SK-N-SH (cell line): ENCODE data around the gene PLXND1. TPM values are rescaled to one million over a fixed set of nuclear protein-coding genes. Genes with fewer than 3 reads are reported as not detected.

Experiments
- CTCF ChIA-PET: fragments of 300-600, 350-600 bp; formaldehyde crosslinking; extraction: SDS; loops from one replicate; lab custom pipeline; 2021; lab: Yijun Ruan, JAX
- POLR2A ChIA-PET: fragments of 350-600 bp; sonication (Branson Sonifier 250); formaldehyde crosslinking; extraction: SDS; loops from one replicate; lab custom pipeline; 2020; ENCODE audit warnings: antibody characterized with exemption, inconsistent platforms; lab: Yijun Ruan, JAX
- DNase-seq: peaks from one replicate; pipeline ENCODE4 v3.0.0; 2012
- H2AFZ ChIP-seq: fragments of 200-600 bp; sonication (generic); 2 replicates; pipeline ENCODE4 v1.8.1; 2016; ENCODE audit warnings: antibody characterized with exemption, mild to moderate bottlenecking, low read depth
- H3F3A ChIP-seq: fragments of 200-600 bp; sonication (generic); replicated peaks from 2 replicates; pipeline ENCODE3; 2016; ENCODE audit warnings: antibody characterized with exemption, mild to moderate bottlenecking; ENCODE audit not compliant: insufficient read depth
- H3K27ac ChIP-seq, 2 experiments: fragments of 200-500 bp in 1 of 2; fragments of 200-600 bp in 1 of 2; sonication (Bioruptor generic) in 1 of 2; sonication (generic), shearing (Covaris generic) in 1 of 2; 2 replicates each; pipeline versions ENCODE4 v1.5.1 to v1.6.1; 2014 to 2016; ENCODE audit warnings: low read depth in 2 of 2, inconsistent platforms in 1 of 2, low read length in 1 of 2, mild to moderate bottlenecking in 1 of 2, mixed read lengths in 1 of 2
- H3K27me3 ChIP-seq: fragments of 200-600 bp; sonication (generic), shearing (Covaris generic); 2 replicates; pipeline ENCODE4 v1.6.1; 2016; ENCODE audit warnings: mixed run types; ENCODE audit not compliant: insufficient read depth
- H3K36me3 ChIP-seq, 2 experiments: fragments of 200-500 bp in 1 of 2; fragments of 200-600 bp in 1 of 2; sonication (Bioruptor generic) in 1 of 2; sonication (generic) in 1 of 2; replicated peaks in 1 of 2; 2 replicates each; pipeline versions ENCODE3 to v1.5.1; 2014 to 2016; ENCODE audit warnings: low read length in 1 of 2, mild to moderate bottlenecking in 1 of 2; ENCODE audit not compliant: insufficient read depth in 2 of 2, control insufficient read depth in 1 of 2
- H3K4me1 ChIP-seq, 2 experiments: fragments of 200-500 bp in 1 of 2; fragments of 200-600 bp in 1 of 2; sonication (Bioruptor generic) in 1 of 2; sonication (generic), shearing (Covaris generic) in 1 of 2; 2 replicates each; pipeline versions ENCODE4 v1.5.1 to v1.6.1; 2014 to 2016; ENCODE audit warnings: low read depth in 1 of 2, low read length in 1 of 2, mixed run types in 1 of 2; ENCODE audit not compliant: insufficient read depth in 2 of 2, control insufficient read depth in 1 of 2
- H3K4me2 ChIP-seq: fragments of 200-600 bp; sonication (generic), shearing (Covaris generic); 2 replicates; pipeline ENCODE4 v1.6.1; 2017; ENCODE audit warnings: mixed run types
- H3K4me3 ChIP-seq, 2 experiments: fragments of 200-500 bp in 1 of 2; fragments of 200-600 bp in 1 of 2; sonication (Bioruptor generic) in 1 of 2; sonication (generic), shearing (Covaris generic) in 1 of 2; 2 replicates each; pipeline versions ENCODE4 v1.5.1 to v1.8.1; 2014 to 2016; ENCODE audit warnings: low read depth in 2 of 2, inconsistent platforms in 1 of 2, low read length in 1 of 2, mild to moderate bottlenecking in 1 of 2, mixed read lengths in 1 of 2, moderate library complexity in 1 of 2
- H3K79me2 ChIP-seq: fragments of 200-600 bp; sonication (generic); 2 replicates; pipeline ENCODE4 v1.8.1; 2017; ENCODE audit warnings: mild to moderate bottlenecking; ENCODE audit not compliant: insufficient read depth
- H3K9ac ChIP-seq: fragments of 200-600 bp; sonication (generic); 2 replicates; pipeline ENCODE4 v1.6.1; 2017; ENCODE audit warnings: mixed run types
- H3K9me2 ChIP-seq: fragments of 200-600 bp; sonication (generic); 2 replicates; pipeline ENCODE4 v1.6.1; 2017; ENCODE audit warnings: mixed run types
- H3K9me3 ChIP-seq: fragments of 200-600 bp; sonication (generic); 2 replicates; pipeline ENCODE4 v1.6.1; 2017; ENCODE audit warnings: mixed run types, mild to moderate bottlenecking, moderate library complexity
- H4K20me1 ChIP-seq: fragments of 200-600 bp; sonication (generic); 2 replicates; pipeline ENCODE4 v1.6.1; 2017; ENCODE audit warnings: mild to moderate bottlenecking, mixed run types; ENCODE audit not compliant: insufficient read depth
- GATA2 ChIP-seq: sonication (generic); formaldehyde crosslinking; IDR thresholded peaks from 2 replicates; pipeline ENCODE4 v1.5.0; 2020; ENCODE audit warnings: mild to moderate bottlenecking, missing genetic modification reagents
- MXI1 ChIP-seq: IDR thresholded peaks from 2 replicates; pipeline ENCODE4 v1.6.1; 2012; ENCODE audit warnings: mild to moderate bottlenecking, low read depth, low read length, improper control_type of control experiment
- POLR2AphosphoS5 ChIP-seq: IDR thresholded peaks from 2 replicates; pipeline ENCODE4 v1.6.1; 2012; ENCODE audit warnings: low read depth, low read length
- RFX5 ChIP-seq: IDR thresholded peaks from 2 replicates; pipeline ENCODE4 v1.6.1; 2012; ENCODE audit warnings: mild to moderate bottlenecking, improper control_type of control experiment, low read length
- SMC3 ChIP-seq: IDR thresholded peaks from 2 replicates; pipeline ENCODE4 v1.6.1; 2012; ENCODE audit warnings: low read depth, low read length, improper control_type of control experiment
- YY1 ChIP-seq: IDR thresholded peaks from 2 replicates; pipeline ENCODE4 v1.4.0; 2012; ENCODE audit warnings: low read depth, mild to moderate bottlenecking
- WGBS: methylation state at CpG from one replicate; pipeline ENCODE4 v1.1.6; 2017; ENCODE audit warnings: low lambda C conversion rate; 5-methylcytosine and 5-hydroxymethylcytosine counted together
- polyA plus RNA-seq, 3 experiments: library from polyadenylated mRNA; depleted of rRNA; stranded (reverse); fragments of >200 nt; gene quantifications; 2 replicates each; pipeline ENCODE4 v1.2.3, GENCODE V29; 2012
- TF ChIP-seq, protein P1 (sequence below): IDR thresholded peaks from 2 replicates; pipeline ENCODE4 v1.6.1; 2012; ENCODE audit warnings: mild to moderate bottlenecking, low read depth, low read length, moderate library complexity
- TF ChIP-seq, protein P2 (sequence below): IDR thresholded peaks from 2 replicates; pipeline ENCODE4; 2012
- TF ChIP-seq, protein P3 (sequence below): IDR thresholded peaks from 2 replicates; pipeline ENCODE4 v1.4.0; 2012; ENCODE audit warnings: low read depth
- TF ChIP-seq, protein P4 (sequence below): fragments of 150-350 bp; IDR thresholded peaks from 2 replicates; pipeline ENCODE4 v1.6.1; 2017; ENCODE audit warnings: antibody characterized with exemption, low read length, low read depth, borderline replicate concordance

The PLXND1 gene
- polyA plus RNA-seq, 1 of the 3 experiments (the other 2 are of a cell fraction) = 53.5 TPM

DNA sequence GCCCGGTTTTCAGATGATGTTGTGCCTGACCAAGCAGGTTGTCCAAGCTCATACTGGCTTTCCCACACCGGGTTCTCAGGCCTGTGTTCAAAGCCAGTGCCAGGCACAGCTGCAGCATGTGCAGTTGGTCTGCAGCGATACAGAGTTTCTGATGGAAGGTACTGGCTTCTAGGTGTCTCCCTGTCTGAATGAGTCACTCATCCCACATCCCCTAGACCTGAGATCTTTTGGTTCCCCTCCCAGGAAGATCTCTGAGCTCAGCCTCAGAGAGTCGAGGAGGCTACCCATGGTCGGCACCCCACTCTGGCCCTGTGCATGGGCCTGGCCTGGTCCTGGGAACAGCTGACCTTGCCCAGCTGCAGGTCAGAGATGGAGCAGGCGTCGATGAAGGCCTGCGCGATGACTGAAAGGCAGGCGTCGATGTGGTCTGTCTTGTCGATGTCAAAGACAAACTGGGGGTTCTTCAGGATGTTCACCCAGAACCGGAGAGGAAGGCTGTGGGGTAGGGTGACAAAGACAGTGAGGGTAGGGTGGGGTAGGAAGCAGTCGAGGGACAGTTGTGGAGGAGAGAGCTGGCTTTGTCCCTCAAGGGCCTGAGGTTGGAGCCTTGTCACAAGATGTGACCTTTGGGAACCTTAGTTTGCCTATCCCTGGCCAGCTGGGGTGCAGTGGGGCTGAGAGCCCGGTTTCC is 48.2 kb downstream of the PLXND1 start (continued):
- TF ChIP-seq POLR2AphosphoS5 = no peak
- TF ChIP-seq, protein P1, sequence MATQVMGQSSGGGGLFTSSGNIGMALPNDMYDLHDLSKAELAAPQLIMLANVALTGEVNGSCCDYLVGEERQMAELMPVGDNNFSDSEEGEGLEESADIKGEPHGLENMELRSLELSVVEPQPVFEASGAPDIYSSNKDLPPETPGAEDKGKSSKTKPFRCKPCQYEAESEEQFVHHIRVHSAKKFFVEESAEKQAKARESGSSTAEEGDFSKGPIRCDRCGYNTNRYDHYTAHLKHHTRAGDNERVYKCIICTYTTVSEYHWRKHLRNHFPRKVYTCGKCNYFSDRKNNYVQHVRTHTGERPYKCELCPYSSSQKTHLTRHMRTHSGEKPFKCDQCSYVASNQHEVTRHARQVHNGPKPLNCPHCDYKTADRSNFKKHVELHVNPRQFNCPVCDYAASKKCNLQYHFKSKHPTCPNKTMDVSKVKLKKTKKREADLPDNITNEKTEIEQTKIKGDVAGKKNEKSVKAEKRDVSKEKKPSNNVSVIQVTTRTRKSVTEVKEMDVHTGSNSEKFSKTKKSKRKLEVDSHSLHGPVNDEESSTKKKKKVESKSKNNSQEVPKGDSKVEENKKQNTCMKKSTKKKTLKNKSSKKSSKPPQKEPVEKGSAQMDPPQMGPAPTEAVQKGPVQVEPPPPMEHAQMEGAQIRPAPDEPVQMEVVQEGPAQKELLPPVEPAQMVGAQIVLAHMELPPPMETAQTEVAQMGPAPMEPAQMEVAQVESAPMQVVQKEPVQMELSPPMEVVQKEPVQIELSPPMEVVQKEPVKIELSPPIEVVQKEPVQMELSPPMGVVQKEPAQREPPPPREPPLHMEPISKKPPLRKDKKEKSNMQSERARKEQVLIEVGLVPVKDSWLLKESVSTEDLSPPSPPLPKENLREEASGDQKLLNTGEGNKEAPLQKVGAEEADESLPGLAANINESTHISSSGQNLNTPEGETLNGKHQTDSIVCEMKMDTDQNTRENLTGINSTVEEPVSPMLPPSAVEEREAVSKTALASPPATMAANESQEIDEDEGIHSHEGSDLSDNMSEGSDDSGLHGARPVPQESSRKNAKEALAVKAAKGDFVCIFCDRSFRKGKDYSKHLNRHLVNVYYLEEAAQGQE = no peak

DNA sequence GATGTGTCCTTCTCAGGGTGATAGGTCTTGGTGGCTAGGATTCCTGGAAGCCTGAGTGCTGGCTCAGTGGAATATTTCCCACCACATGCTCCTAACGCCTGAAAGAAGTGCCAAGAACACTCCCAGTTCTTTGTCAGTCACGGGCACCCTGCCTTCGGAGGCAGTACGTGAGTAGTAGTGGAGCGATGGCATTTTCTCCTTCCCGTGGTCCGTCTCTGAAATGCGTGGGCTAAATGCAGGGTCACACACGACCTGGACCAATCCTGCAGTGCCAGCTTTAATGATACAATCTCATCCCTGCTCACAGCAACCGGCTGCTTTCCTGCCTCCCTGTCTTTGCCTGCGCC is 49.0 kb downstream of the PLXND1 start:
- no peaks in the 10 kb centered on the region for H3K36me3 ChIP-seq
- H3K9me3 ChIP-seq = no peaks in the 10 kb centered on the region
- 88% methylated on average over 10 of the region's 11 CpGs for WGBS
- peak overlapping the region in 1 of 2 experiments; percentile 78; a peak in 2 of 4 replicates for H3K27ac ChIP-seq
- TF ChIP-seq, protein P2, sequence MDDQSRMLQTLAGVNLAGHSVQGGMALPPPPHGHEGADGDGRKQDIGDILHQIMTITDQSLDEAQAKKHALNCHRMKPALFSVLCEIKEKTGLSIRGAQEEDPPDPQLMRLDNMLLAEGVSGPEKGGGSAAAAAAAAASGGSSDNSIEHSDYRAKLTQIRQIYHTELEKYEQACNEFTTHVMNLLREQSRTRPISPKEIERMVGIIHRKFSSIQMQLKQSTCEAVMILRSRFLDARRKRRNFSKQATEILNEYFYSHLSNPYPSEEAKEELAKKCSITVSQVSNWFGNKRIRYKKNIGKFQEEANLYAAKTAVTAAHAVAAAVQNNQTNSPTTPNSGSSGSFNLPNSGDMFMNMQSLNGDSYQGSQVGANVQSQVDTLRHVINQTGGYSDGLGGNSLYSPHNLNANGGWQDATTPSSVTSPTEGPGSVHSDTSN = no peak
- TF ChIP-seq GATA2 (CRISPR knock-in tag) = no peak; the same call in 1 of the 2 replicates
- TF ChIP-seq, protein P3, sequence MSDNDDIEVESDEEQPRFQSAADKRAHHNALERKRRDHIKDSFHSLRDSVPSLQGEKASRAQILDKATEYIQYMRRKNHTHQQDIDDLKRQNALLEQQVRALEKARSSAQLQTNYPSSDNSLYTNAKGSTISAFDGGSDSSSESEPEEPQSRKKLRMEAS = no peak
- no peak for TF ChIP-seq RFX5
- TF ChIP-seq YY1 = no peak
- TF ChIP-seq MXI1 = no peak
- no peak for TF ChIP-seq SMC3
- TF ChIP-seq, protein P4, sequence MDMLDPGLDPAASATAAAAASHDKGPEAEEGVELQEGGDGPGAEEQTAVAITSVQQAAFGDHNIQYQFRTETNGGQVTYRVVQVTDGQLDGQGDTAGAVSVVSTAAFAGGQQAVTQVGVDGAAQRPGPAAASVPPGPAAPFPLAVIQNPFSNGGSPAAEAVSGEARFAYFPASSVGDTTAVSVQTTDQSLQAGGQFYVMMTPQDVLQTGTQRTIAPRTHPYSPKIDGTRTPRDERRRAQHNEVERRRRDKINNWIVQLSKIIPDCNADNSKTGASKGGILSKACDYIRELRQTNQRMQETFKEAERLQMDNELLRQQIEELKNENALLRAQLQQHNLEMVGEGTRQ = no peak
- TF ChIP-seq, all 33 proteins: peak for 0
- H3K9me2 ChIP-seq = no peaks in the 10 kb centered on the region
- no peak overlapping the region for H2AFZ ChIP-seq
- H3K9ac ChIP-seq = no peak overlapping the region
- no peaks in the 10 kb centered on the region for H3K27me3 ChIP-seq
- no peak overlapping the region for H3K4me2 ChIP-seq
- H3K4me1 ChIP-seq = peaks cover 36 to 70% of the 10 kb centered on the region in 2 experiments
- DNase-seq = peak; percentile 68
- CTCF ChIA-PET = interaction anchor here (1.4 to 5.4 kb wide), 2 partner anchors 8 to 67 kb away, joined by 6 to 18 read pairs; no protein-coding TSS in a partner anchor
- H3F3A ChIP-seq = peaks cover 13% of the 10 kb centered on the region
- no peak overlapping the region for H3K4me3 ChIP-seq
- H3K79me2 ChIP-seq = no peaks in the 10 kb centered on the region
- no peaks in the 10 kb centered on the region for H4K20me1 ChIP-seq
- POLR2A ChIA-PET = no interaction called here
